Tibial nerve (tissue), 4 donors: ENCODE results near the gene MPRIP.

Source experiments
- EP300 ChIP-seq, 2 donors: sonication (generic); formaldehyde crosslinking; IDR thresholded peaks; one replicate each; pipeline ENCODE4 v1.6.1; 2017; ENCODE audit warnings: antibody characterized with exemption in 2 of 2, mild to moderate bottlenecking in 1 of 2
- TF ChIP-seq, protein P1 (sequence below), 5 experiments: fragments of 200-600 bp in 3 of 5; fragments of 450-650 bp in 2 of 5; sonication (generic) in 3 of 5; IDR thresholded peaks; one replicate each; pipeline ENCODE4 v1.5.1; 2016 to 2019; ENCODE audit warnings: antibody characterized with exemption in 5 of 5, mild to moderate bottlenecking in 3 of 5, moderate library complexity in 2 of 5

- TF ChIP-seq, protein P1, sequence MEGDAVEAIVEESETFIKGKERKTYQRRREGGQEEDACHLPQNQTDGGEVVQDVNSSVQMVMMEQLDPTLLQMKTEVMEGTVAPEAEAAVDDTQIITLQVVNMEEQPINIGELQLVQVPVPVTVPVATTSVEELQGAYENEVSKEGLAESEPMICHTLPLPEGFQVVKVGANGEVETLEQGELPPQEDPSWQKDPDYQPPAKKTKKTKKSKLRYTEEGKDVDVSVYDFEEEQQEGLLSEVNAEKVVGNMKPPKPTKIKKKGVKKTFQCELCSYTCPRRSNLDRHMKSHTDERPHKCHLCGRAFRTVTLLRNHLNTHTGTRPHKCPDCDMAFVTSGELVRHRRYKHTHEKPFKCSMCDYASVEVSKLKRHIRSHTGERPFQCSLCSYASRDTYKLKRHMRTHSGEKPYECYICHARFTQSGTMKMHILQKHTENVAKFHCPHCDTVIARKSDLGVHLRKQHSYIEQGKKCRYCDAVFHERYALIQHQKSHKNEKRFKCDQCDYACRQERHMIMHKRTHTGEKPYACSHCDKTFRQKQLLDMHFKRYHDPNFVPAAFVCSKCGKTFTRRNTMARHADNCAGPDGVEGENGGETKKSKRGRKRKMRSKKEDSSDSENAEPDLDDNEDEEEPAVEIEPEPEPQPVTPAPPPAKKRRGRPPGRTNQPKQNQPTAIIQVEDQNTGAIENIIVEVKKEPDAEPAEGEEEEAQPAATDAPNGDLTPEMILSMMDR (IDR thresholded peaks at IDR 0.05), result no peak
- TF ChIP-seq EP300 (IDR thresholded peaks at IDR 0.05), result no peak
These were observed 165.7 kb downstream of the MPRIP start for GRCh38 chr17:17207998-17208397.
